Liver (tissue), 3 donors: ENCODE results near the gene STAT6.

ENCODE experiments used
- ATF3 ChIP-seq: IDR thresholded peaks from 2 replicates; pipeline ENCODE4 v1.6.1; 2016; ENCODE audit warnings: antibody characterized with exemption
- CTCF ChIP-seq: fragments of 150-350 bp; IDR thresholded peaks from 2 replicates; pipeline ENCODE4 v1.5.1; 2017; ENCODE audit warnings: improper control_type of control experiment, low read depth, low read length; ENCODE audit not compliant: missing input control
- EGR1 ChIP-seq, 2 donors: IDR thresholded peaks; 2 replicates each; pipeline ENCODE4 v1.6.1; 2016 to 2018; ENCODE audit warnings: antibody characterized with exemption in 2 of 2, low read depth in 2 of 2
- FOXA1 ChIP-seq: IDR thresholded peaks from 2 replicates; pipeline ENCODE4 v1.6.1; 2016; ENCODE audit warnings: antibody characterized with exemption
- GABPA ChIP-seq, 2 donors: IDR thresholded peaks in 1 of 2; conservative IDR thresholded peaks in 1 of 2; 2 replicates each; pipeline ENCODE4 v1.6.1; 2016; ENCODE audit warnings: antibody characterized with exemption in 2 of 2, mild to moderate bottlenecking in 1 of 2, moderate library complexity in 1 of 2
- HNF4G ChIP-seq: IDR thresholded peaks from 2 replicates; pipeline ENCODE4 v1.6.1; 2016; ENCODE audit warnings: antibody characterized with exemption
- JUND ChIP-seq, 2 donors: IDR thresholded peaks; 2 replicates each; pipeline ENCODE4 v1.6.1; 2016; ENCODE audit warnings: antibody characterized with exemption in 2 of 2
- MAX ChIP-seq: IDR thresholded peaks from 2 replicates; pipeline ENCODE4 v1.6.1; 2016; ENCODE audit warnings: antibody characterized with exemption
- RAD21 ChIP-seq, 2 donors: IDR thresholded peaks; 2 replicates each; pipeline ENCODE4 v1.6.1; 2016; ENCODE audit warnings: antibody characterized with exemption in 2 of 2, mild to moderate bottlenecking in 2 of 2
- REST ChIP-seq: IDR thresholded peaks from 2 replicates; pipeline ENCODE4 v1.6.1; 2016; ENCODE audit warnings: antibody characterized with exemption, mild to moderate bottlenecking
- SP1 ChIP-seq: IDR thresholded peaks from 2 replicates; pipeline ENCODE4 v1.6.1; 2018; ENCODE audit warnings: antibody characterized with exemption, mild to moderate bottlenecking
- TAF1 ChIP-seq: conservative IDR thresholded peaks from 2 replicates; pipeline ENCODE4 v1.6.1; 2016; ENCODE audit warnings: antibody characterized with exemption, mild to moderate bottlenecking
- YY1 ChIP-seq: IDR thresholded peaks from 2 replicates; pipeline ENCODE4 v1.6.1; 2016; ENCODE audit warnings: antibody characterized with exemption, mild to moderate bottlenecking
- ZBTB33 ChIP-seq: IDR thresholded peaks from 2 replicates; pipeline ENCODE4 v1.6.1; 2016; ENCODE audit warnings: antibody characterized with exemption
- donor health status: healthy.
- donor health status: healthy.

- no peak for TF ChIP-seq CTCF
- no peak for TF ChIP-seq TAF1
- TF ChIP-seq EGR1 (IDR thresholded peaks at IDR 0.05; ENCODE audit: low read depth in 2 of 2), result no peak
- no peak for TF ChIP-seq MAX
- no peak for TF ChIP-seq ATF3
- peak in 1 of 2 donors; percentile 2 for TF ChIP-seq RAD21 (IDR thresholded peaks at IDR 0.05)
- TF ChIP-seq YY1, result no peak
- TF ChIP-seq ZBTB33, result no peak
- no peak for TF ChIP-seq HNF4G
- no peak for TF ChIP-seq JUND (IDR thresholded peaks at IDR 0.05)
- no peak for TF ChIP-seq SP1
- TF ChIP-seq REST, result no peak
- no peak for TF ChIP-seq GABPA (IDR thresholded peaks at IDR 0.05 in 1 of 2, conservative IDR thresholded peaks at IDR 0.05 in 1 of 2)
- no peak for TF ChIP-seq FOXA1
Measured at GRCh38 chr12:57129321-57129842, 18.2 kb upstream of the STAT6 start.
